Measurements from ENCODE around the gene SYNGR1. TPM values are rescaled to one million over a fixed set of nuclear protein-coding genes. Genes with fewer than 3 reads are reported as not detected.
"Not testable (repeated sequence)": the region's sequence is repeated elsewhere in the genome, so short reads cannot be mapped to it uniquely, and the experiment has no call there.

SYNGR1 gene
- total RNA-seq, 1 experiment from 2014 or later = 7.0 TPM

DNA sequence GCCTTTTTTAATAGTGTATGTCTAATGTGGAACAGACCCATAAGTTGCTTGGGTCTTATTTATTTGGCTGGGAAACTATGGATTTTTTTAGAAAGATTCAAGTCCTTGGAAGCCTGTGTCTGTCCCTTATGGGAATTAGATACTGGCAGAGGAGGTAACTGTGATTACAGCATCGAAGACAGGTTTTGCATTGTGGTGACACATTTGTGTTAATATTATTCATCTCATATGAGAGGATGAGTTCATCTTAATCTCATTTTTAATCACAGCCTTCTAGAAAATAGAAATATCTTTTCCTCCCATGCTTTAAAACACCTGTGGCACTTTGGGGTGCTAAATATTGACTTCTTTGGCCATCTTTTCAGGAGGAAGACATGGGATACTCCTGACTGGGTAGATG lies 59.0 kb downstream of the SYNGR1 start:
- no peak for DNase-seq (ENCODE audit: low read depth)

DNA sequence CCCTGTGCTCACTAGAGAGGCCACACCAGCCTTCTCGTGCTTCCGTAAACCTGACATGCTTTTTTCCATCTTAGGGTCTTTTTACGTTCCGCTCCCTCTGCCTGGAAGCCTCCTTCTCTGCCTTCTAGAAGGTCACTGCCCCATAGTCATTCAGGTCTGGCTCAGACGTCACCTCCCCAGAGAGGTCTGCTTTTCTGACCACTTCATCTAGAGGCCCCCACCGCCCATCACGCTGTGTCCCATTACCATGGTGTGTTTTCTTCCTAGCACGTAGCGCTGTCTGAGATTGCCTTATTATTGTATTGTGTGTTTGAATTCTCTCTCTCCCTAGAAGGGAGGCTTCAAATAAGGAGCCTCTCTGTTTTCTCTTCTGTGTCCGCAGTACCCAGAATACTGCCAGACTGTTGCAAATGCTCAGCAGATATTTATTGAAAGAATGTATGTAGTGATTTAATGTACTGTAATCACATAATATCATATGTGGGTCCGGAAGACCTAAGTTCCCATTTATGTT lies 59.8 kb downstream of the SYNGR1 start:
- DNase-seq (ENCODE audit: low read depth) = no peak

DNA sequence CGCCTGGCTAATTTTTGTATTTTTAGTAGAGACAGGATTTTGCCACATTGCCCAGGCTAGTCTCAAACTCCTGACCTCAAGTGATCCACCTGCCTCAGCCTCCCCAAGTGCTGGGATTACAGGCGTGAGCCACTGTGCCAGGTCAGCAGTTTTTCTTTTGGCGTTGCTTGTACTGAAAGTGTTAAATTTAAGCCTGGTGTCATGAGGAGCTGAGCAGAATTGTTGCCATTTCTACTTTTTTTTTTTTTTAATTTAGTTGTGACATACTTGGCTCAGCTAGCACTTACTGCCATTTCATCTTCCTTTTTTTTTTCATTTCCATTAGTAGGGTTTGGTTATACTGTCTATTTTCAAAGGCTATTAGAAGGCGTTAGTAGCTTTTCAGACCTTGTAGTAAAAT lies 60.5 kb downstream of the SYNGR1 start:
- DNase-seq (ENCODE audit: low read depth) = no peak

DNA sequence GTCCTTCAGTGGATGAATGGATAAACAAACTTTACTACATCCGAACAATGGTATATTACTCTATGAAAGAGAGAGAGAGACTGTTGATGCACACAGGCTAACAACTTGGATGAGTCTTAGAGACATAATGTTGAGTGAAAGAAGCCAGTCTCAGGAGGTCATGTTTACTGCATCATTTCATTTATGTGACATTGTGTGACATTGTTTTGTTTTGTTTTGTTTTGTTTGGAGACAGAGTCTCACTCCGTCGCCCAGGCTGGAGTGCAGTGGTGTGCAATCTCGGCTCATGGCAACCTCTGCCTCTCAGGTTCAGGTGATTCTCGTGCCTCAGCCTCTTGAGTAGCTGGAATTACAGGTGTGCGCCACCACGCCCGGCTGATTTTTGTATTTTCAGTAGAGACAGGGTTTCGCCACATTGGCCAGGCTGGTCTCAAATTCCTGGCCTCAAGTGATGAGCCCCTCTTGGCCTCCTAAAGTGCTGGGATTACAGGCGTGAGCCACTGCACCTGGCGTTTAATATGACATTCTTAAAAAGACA lies 62.1 kb downstream of the SYNGR1 start:
- DNase-seq (ENCODE audit: low read depth) = not testable (repeated sequence)

DNA sequence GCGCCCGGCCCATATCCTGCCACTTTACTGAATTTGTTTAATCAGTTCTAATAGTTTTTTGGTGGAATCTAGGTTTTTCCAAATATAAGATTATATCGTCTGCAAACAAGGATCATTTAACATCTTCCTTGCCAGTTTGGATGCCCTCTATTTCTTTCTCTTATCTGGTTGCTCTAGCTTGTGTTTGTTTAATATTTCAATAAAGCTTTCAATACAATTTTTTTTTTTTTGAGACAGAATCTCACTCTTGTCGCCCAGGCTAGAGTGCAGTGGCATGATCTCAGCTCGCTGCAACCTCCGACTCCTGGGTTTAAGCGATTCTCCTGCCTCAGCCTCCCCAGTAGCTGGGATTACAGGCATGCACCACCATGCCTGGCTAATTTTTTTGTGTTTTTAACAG lies 63.4 kb downstream of the SYNGR1 start:
- DNase-seq (ENCODE audit: low read depth) = not testable (repeated sequence)

DNA sequence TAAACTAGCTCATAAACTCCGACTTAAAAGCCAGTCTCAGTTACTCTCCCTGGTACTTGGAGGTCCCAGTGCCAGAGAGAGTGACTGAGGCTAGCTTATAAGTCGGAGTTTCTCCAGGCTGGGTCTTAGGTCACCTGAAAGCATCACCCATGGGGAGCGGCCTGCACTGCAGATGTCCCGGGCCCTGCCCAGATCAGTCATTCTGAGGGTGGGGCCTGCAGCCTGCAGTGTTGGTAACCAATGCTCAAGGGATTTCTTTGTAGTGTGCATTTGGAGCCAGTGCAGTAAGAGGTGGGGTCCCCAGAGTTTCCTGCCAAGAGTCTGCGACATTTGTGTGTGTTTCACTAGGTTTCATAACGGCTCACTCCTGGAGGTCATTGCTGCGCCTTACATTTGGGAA lies 64.6 kb downstream of the SYNGR1 start:
- no peak for DNase-seq (ENCODE audit: low read depth)

DNA sequence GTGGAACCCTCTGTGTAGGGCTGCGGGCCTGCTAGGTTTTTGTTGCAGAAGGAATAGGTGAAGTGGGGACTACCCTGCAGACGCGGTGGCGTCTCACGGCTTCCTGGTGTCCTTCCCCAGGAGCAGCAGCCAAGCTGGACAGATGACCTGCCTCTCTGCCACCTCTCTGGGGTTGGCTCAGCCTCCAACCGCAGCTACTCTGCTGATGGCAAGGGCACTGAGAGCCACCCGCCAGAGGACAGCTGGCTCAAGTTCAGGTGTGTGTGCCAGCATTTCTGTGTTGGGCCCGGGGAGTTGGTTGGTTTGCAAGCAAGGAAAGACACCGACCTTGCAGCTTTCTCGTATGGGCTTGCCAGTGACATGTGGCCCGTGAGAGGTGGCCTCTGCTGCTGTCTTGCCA lies 65.1 kb downstream of the SYNGR1 start:
- no peak for DNase-seq (ENCODE audit: low read depth)

DNA sequence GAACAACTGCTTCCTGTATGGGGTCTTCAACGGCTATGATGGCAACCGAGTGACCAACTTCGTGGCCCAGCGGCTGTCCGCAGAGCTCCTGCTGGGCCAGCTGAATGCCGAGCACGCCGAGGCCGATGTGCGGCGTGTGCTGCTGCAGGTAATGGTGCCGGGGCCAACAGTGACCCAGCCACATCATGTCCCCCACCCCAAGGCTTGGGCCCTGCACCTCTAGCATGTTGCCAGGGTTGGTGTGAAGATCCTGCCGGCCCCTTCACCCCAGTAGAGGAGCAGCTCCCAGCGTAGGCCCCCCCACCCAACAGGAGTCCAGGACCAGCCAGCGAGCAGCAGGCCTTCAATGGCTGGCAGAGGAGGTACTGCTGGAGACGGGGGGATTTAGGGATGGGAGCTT lies 65.7 kb downstream of the SYNGR1 start:
- no peak for DNase-seq (ENCODE audit: low read depth)

DNA sequence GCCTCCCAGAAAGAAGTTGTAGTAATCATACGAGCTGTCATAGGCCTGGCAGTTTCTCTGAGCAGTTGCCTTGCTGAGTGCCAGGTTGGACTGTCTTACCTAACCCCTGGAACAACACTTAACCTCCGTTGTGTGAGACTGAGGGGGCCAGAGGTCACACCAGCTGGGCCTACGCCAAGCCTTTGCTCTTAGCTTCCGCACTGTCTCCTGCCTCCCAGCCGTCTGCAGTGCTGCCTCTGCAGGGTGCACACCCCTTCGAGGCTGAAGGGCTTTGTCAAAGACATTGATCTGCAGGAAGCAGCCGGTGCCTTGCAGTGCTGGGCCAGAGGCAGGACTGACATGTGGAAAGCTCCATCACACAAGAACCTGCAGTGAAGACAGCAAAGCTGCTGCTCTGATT lies 66.5 kb downstream of the SYNGR1 start:
- no peak for DNase-seq (ENCODE audit: low read depth)

DNA sequence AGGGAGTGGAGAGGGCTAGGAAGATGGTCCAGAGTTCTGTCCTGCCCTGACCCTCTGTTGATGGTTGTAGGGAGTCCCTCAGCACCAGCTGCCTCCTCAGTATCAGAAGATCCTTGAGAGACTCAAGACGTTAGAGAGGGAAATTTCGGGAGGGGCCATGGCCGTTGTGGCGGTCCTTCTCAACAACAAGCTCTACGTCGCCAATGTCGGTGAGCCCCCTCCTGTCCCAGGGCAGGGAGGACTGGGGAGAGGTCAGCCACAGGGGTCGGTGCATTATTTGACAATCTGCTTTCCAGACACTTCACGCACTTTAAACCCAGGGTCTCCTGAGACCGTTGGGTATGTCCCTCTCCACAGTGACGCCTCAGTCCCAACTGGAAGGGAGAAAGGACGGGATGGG lies 67.8 kb downstream of the SYNGR1 start:
- no peak for DNase-seq (ENCODE audit: low read depth)

DNA sequence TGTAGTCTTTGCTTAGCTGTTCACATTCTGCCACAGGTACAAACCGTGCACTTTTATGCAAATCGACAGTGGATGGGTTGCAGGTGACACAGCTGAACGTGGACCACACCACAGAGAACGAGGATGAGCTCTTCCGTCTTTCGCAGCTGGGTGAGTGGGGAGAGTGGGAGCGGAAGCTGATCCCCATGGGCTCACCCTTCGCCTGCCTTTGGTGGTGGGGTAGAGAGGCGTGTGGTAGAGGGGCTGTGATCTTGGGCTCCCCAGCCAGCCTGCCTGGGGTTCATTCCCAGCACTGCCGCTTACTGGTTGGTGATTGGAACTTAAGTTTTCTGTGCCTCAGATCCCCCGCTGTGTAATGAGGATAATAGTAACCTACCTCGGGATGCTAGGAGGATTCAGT lies 68.9 kb downstream of the SYNGR1 start:
- no peak for DNase-seq (ENCODE audit: low read depth)

DNA sequence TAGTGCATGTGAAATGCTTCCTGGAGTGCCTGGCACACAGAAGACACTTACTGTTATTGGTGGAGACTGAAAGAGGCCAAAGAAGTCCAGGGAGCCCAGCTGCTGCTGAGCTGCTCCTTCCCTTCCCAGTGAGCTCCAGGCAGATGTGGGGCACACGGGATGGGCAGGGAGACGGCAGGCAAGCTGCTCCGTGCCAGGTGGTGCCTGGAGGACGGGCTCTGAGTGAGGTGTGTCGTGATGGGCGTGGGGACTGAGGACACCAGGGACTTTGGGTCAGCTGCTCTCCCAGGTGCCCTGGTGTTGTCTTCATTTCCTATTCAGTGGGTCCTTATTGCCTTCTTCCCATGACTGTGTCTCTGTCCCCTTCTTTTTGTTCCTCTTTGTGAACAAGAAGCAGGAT lies 69.3 kb downstream of the SYNGR1 start:
- DNase-seq (ENCODE audit: low read depth) = no peak

DNA sequence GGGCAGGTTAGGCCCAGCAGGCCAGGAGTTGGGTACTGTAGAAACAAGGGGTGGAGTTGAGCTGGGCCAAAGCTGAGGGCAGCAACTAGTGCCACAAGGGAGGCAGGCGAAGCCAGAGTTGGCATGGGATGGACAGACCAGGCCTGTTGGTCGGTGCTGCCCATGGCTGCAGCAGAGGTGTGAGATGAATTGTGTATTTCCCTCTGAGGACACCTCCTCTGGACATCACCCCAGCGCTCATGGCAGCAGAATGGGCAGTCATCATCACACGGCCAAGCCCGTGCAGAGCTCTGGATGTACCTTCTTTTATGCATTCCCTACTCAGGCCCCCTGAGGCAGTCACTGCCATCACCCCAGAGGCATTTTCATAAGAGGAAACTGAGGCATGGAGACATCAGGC lies 70.1 kb downstream of the SYNGR1 start:
- DNase-seq (ENCODE audit: low read depth) = no peak

DNA sequence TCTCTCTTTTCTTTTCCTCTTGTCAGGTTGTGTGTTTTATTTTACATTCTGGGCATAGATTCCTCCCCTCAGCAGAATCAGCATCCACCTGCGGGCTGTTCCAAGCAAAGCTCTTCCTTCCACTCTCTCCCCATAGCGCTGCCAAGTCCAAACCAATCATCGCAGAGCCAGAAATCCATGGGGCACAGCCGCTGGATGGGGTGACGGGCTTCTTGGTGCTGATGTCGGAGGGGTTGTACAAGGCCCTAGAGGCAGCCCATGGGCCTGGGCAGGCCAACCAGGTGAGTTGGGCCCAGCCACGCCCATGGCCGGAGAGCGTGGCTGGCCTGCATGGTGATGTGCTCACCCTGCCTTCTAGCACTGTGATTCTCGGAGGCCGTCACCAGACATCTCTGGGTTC lies 71.9 kb downstream of the SYNGR1 start:
- no peak for DNase-seq (ENCODE audit: low read depth)

DNA sequence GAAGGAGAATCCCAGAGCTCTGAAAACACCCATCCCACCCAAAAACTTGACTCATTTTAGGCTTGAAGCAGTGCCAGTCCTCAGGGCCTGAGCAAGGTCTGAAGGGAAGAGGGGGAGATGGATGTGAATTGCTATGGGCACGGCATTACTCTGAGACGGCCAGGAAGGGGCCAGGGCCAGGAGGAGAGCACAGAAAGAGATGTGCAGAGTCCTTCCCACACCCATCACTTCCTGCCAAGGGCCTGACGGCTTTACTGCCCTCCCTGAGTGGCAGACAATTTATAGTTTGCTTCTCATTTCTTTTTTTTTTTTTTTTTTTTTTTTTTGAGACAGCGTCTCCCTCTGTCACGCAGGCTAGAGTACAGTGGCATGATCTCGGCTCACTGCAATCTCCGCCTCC lies 72.3 kb downstream of the SYNGR1 start:
- no peak for DNase-seq (ENCODE audit: low read depth)

DNA sequence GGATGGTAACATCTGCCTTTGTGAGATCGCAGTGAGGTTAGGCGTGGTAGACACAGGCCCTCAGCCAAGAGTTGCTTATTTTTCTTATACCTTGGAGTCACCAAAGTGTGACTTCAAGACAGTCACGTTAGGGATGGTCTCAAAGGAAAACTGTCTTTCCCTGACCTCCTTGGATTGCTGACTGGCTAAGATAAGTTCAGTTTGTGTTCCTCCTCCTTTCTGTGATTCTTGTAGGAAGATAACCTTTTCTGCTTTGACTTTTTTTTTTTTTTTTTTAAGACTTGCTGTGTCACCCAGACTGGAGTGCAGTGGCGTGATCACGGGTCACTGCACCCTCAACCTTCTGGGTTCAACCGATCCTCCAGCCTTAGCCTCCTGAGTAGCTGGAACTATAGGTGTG lies 72.9 kb downstream of the SYNGR1 start:
- no peak for DNase-seq (ENCODE audit: low read depth)

DNA sequence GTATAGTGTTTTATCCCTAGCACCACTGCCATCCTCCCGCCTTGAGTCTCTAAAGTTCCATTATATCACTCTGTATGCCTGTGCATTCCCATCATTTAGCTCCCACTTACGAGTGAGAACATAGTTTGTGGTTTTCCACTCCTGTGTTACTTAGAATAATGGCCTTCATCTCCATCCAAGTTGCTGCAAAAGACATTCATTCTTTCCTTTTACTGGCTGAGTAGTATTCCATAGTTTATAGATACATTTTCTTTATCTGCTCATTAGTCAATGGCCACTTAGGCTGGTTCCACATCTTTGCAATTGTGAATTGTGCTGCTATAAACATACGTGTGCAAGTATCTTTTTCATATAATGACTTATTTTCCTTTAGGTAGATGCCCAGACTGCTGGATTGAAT lies 74.2 kb downstream of the SYNGR1 start:
- no peak for DNase-seq (ENCODE audit: low read depth)

DNA sequence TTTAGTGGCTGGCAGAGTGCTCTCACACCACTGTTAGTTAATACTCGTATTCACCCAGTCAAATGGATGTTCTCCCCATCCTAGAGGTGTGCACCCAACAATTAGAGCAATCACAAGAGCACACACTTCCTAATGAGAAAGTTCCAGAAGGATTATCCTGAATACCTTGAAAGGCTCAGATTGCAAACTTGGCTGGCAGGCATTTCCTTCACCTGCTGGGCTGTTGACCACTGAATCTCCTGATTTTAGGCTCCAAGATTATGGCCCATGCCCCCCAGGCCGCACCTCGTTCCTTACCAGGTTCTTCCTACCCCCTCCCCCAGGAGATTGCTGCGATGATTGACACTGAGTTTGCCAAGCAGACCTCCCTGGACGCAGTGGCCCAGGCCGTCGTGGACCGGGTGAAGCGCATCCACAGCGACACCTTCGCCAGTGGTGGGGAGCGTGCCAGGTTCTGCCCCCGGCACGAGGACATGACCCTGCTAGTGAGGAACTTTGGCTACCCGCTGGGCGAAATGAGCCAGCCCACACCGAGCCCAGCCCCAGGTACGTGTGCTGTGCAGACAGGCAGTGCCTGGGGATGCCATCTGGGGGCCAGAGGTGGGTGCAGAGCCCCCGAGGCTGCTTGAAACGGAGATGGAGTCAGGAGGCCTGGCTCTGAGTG lies 76.7 kb downstream of the SYNGR1 start:
- no peak for DNase-seq (ENCODE audit: low read depth)

DNA sequence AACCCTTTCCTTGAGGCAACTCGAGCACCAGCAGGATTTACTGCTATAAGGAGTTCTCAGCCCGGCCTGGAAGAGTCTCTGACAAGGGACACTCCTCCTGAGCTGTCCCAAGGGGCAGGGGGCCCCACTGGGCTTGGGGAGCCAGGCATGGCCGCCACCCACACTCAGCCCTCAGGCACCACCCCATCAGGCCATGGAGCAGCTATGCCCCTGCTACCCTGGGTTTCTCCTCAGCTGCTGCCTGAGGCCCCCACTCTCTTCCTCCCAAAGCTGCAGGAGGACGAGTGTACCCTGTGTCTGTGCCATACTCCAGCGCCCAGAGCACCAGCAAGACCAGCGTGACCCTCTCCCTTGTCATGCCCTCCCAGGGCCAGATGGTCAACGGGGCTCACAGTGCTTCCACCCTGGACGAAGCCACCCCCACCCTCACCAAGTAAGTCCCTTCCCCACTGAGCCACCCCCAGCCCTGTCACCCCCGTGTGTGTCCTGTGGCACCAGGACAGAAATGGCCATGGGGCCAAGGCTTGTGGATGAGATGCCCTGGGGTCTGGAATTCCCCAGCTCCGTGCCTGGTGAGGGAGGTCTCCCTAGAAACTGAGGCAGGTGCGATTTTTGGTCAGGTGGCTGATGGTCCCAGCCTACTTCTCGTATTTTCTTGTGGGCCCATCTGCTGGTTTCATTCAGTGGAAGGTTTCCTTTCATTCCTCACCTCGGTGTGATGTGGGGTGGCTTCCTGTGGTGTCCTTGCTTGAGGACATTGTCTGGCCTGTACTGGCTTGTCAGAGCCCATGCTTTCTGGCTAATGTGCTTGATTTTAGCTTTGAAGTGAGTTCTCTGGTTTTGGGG lies 78.2 kb downstream of the SYNGR1 start:
- no peak for DNase-seq (ENCODE audit: low read depth)

DNA sequence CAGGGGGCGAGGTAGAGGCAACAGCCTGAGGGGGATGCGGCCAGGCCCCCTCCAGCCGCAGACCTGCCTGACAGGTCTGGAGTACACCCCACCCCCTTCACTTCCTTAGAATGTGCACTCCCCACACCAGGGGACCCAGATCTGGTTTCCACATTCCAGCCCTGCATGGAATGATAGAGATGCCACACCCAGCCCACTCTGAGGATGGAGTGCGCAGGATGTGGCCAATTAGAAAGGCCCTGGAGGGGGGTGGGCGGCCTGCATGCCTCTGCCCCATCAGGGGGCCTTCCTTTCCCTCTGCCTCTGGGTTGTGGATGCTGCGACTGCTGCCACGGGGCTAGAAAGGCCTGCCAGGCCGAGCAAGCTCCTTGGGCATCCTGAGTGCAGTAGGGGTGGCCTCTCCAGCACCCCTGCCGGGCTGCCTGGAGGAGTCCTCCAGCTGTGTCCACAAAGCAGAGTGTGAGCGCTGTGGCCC lies 78.8 kb downstream of the SYNGR1 start:
- DNase-seq (ENCODE audit: low read depth) = no peak

DNA sequence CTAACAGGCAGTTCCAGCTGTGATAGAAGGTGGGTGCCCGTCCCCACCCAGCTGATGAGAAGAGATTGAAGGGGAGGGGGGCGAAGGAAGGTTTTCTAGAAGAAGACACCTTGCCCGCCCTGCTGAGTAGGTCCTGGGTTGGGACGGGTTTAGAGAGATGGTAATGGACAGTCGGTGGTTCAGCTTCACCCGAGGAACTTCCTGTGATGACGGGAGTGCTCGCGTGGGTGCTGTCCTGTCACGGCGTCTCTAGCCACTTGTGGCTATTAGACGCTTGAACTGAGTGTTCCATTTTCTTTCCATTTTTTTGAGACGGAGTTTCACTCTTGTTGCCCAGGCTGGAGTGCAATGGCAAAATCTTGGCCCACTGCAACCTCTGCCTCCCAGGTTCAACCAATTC lies 79.4 kb downstream of the SYNGR1 start:
- no peak for DNase-seq (ENCODE audit: low read depth)

DNA sequence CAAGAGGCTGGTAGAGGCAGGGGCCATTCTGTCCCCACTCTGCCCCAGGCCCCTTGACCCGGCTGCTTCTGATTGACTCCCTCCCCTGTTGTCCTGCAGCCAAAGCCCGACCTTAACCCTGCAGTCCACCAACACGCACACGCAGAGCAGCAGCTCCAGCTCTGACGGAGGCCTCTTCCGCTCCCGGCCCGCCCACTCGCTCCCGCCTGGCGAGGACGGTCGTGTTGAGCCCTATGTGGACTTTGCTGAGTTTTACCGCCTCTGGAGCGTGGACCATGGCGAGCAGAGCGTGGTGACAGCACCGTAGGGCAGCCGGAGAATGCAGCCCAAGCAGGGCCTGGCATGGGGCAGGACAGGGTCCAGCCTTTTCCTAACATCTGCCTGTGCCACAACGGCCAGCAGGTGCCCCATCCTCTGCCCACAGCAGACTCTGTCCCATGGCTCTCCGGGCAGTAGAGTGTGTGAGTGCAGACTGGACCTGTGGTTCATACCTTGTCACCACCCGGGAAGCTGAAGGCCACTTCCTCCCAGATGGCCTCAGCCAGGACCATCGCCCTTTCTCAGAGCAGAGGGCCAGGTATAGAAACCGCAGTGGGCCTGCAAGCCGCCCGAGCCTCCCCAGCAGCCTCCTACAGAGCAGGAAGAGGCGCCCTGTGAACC lies 80.3 kb downstream of the SYNGR1 start:
- DNase-seq (ENCODE audit: low read depth) = no peak
